ENCODE measurements around the gene ACVR1B.

- TF ChIP-seq, protein P1, sequence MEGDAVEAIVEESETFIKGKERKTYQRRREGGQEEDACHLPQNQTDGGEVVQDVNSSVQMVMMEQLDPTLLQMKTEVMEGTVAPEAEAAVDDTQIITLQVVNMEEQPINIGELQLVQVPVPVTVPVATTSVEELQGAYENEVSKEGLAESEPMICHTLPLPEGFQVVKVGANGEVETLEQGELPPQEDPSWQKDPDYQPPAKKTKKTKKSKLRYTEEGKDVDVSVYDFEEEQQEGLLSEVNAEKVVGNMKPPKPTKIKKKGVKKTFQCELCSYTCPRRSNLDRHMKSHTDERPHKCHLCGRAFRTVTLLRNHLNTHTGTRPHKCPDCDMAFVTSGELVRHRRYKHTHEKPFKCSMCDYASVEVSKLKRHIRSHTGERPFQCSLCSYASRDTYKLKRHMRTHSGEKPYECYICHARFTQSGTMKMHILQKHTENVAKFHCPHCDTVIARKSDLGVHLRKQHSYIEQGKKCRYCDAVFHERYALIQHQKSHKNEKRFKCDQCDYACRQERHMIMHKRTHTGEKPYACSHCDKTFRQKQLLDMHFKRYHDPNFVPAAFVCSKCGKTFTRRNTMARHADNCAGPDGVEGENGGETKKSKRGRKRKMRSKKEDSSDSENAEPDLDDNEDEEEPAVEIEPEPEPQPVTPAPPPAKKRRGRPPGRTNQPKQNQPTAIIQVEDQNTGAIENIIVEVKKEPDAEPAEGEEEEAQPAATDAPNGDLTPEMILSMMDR (IDR thresholded peaks at IDR 0.05; ENCODE audit: poor library complexity): no peak
- TF ChIP-seq EZH2 (IDR thresholded peaks at IDR 0.05; ENCODE audit: borderline replicate concordance): no peak
- TF ChIP-seq EZH2phosphoT487 (IDR thresholded peaks at IDR 0.05; ENCODE audit: low read depth, severe bottlenecking, unreplicated experiment): no peak
Observed at GRCh38 chr12:51961834-51962233, 10.3 kb downstream of the ACVR1B start.
